Measurements from ENCODE around the gene PLXNB2. TPM values are rescaled to one million over a fixed set of nuclear protein-coding genes. Genes with fewer than 3 reads are reported as not detected.

Gene PLXNB2
- total RNA-seq, 1 donor from 2014 or later = 346 TPM

DNA sequence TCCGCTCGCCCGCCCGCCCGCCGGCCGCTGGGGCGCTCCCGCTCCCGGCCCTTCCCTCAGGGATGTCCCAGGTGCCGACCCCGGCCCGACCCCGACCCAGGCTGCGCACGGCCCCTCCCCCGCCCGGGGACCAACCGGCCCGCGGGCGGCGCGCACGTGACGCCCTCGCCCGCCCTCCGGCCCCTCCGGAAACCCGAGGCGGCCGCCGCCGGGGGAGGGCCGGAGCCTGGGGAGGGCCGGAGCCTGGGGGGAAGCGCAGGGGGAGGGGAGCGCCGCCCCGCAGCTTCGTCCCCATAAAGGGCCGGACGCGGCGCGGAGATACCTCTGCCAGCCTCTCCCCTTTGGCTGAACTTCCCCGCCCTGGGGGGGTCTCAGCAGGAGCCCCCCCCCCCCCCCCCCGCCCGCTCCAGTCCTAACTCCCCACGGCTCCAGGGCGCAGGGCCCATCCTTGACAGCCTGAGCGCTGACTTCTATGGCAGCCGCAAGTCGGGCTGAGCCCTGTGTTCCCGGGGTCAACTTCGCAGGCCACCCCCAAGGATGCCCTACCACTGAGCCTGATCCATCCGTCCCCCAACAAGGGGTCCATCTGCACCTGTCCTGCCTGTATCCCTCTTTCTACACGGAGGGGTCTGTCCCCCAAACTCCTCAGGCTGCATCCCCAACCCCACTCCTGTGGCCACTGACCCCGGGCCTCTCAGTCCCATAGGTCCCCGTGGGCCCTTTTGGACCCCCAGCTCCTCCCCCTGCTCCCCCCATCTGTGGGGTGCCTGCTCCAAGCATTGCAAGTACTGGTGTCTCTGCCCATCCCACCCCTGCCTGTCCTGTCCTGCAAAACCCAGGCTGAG, 45.6 kb downstream of the PLXNB2 start, which contains the start of gene MAPK12:
TSS of gene MAPK12 (minus strand) at position 69 of the 845 bp plus-strand sequence. CDS start 174 bp downstream, outside the sequence.
- Mint-ChIP-seq H3K4me1 (ENCODE audit: low read depth) (peaks cover 14% of the 10 kb centered on the region), H3K4me3 (ENCODE audit: unreplicated experiment) (peak within 1 kb of the TSS; percentile 77), H3K9me3 (ENCODE audit: low read depth) (no peaks in the 10 kb centered on the region), H3K27me3 (ENCODE audit: low read depth) (no peaks in the 10 kb centered on the region), H3K36me3 (ENCODE audit: low read depth) (no peaks in the 10 kb centered on the region), H3K27ac (ENCODE audit: unreplicated experiment) (peak within 1 kb of the TSS; percentile 65)
- DNase-seq (ENCODE audit: low spot score) = no peak
- TF ChIP-seq, protein P1, sequence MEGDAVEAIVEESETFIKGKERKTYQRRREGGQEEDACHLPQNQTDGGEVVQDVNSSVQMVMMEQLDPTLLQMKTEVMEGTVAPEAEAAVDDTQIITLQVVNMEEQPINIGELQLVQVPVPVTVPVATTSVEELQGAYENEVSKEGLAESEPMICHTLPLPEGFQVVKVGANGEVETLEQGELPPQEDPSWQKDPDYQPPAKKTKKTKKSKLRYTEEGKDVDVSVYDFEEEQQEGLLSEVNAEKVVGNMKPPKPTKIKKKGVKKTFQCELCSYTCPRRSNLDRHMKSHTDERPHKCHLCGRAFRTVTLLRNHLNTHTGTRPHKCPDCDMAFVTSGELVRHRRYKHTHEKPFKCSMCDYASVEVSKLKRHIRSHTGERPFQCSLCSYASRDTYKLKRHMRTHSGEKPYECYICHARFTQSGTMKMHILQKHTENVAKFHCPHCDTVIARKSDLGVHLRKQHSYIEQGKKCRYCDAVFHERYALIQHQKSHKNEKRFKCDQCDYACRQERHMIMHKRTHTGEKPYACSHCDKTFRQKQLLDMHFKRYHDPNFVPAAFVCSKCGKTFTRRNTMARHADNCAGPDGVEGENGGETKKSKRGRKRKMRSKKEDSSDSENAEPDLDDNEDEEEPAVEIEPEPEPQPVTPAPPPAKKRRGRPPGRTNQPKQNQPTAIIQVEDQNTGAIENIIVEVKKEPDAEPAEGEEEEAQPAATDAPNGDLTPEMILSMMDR (IDR thresholded peaks at IDR 0.05) = no peak

GRCh38 chr22:50260801-50261614, 46.4 kb downstream of the PLXNB2 start:
- H3K4me3 Mint-ChIP-seq (ENCODE audit: unreplicated experiment) = peak overlapping the region; percentile 77
- no peaks in the 10 kb centered on the region for H3K9me3 Mint-ChIP-seq (ENCODE audit: low read depth)
- no peaks in the 10 kb centered on the region for H3K27me3 Mint-ChIP-seq (ENCODE audit: low read depth)
- no peaks in the 10 kb centered on the region for H3K36me3 Mint-ChIP-seq (ENCODE audit: low read depth)
- peak overlapping the region; percentile 63 for H3K27ac Mint-ChIP-seq (ENCODE audit: unreplicated experiment)
- peaks cover 14% of the 10 kb centered on the region for H3K4me1 Mint-ChIP-seq (ENCODE audit: low read depth)
- TF ChIP-seq, protein P1 (IDR thresholded peaks at IDR 0.05) = no peak
- DNase-seq (ENCODE audit: low spot score) = no peak

GRCh38 chr22:50260434-50260800, 47.0 kb downstream of the PLXNB2 start:
- TF ChIP-seq, protein P1 (IDR thresholded peaks at IDR 0.05) = no peak
- H3K9me3 Mint-ChIP-seq (ENCODE audit: low read depth) = no peaks in the 10 kb centered on the region

DNA sequence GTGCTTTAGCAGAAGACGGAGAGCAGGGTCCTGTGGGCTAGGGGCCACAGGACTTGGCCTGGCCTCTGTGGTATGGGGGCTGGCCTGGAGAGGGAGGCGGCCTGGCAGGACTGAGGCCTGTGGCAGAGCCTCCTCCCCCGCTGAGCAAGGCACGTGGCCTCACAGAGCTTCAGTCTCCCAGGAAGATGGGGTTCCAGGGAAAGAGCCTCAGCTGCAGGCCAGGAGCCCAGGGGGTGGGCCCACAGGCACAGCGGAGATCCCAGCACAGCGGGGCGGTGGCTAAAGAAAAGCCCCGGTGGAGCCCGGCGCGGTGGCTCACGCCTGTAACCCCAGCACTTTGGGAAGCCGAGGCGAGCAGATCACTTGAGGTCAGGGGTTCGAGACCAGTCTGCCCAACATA, 48.1 kb downstream of the PLXNB2 start:
- H3K27ac Mint-ChIP-seq (ENCODE audit: unreplicated experiment) = no peak overlapping the region
- H3K9me3 Mint-ChIP-seq (ENCODE audit: low read depth) = no peaks in the 10 kb centered on the region
- H3K4me3 Mint-ChIP-seq (ENCODE audit: unreplicated experiment) = peak overlapping the region; percentile 49
- DNase-seq (ENCODE audit: low spot score) = no peak
- H3K27me3 Mint-ChIP-seq (ENCODE audit: low read depth) = no peaks in the 10 kb centered on the region
- peaks cover 14% of the 10 kb centered on the region for H3K4me1 Mint-ChIP-seq (ENCODE audit: low read depth)
- TF ChIP-seq, protein P1 (IDR thresholded peaks at IDR 0.05) = no peak
- peaks cover 2% of the 10 kb centered on the region for H3K36me3 Mint-ChIP-seq (ENCODE audit: low read depth)

More at GRCh38 chr22:50260434-50260800, 47.0 kb downstream of the PLXNB2 start:
- H3K4me1 Mint-ChIP-seq (ENCODE audit: low read depth) = peaks cover 14% of the 10 kb centered on the region
- no peaks in the 10 kb centered on the region for H3K27me3 Mint-ChIP-seq (ENCODE audit: low read depth)
- no peaks in the 10 kb centered on the region for H3K36me3 Mint-ChIP-seq (ENCODE audit: low read depth)
- no peak for DNase-seq (ENCODE audit: low spot score)
- peak overlapping the region; percentile 63 for H3K27ac Mint-ChIP-seq (ENCODE audit: unreplicated experiment)
- peak overlapping the region; percentile 77 for H3K4me3 Mint-ChIP-seq (ENCODE audit: unreplicated experiment)

Data from chondrocyte (in vitro differentiated cells).